Esophagus muscularis mucosa (tissue), 4 donors: ENCODE measurements around the gene LIMK1.

Source experiments
- EP300 ChIP-seq: sonication (generic); formaldehyde crosslinking; IDR thresholded peaks from one replicate; pipeline ENCODE4 v1.6.1; 2017; ENCODE audit warnings: antibody characterized with exemption
- POLR2AphosphoS5 ChIP-seq, 2 donors: sonication (generic); formaldehyde crosslinking; IDR thresholded peaks; one replicate each; pipeline ENCODE4 v1.6.1; 2017; ENCODE audit warnings: antibody characterized with exemption in 2 of 2
- TF ChIP-seq, protein P1 (sequence below), 3 experiments: fragments of 200-600 bp in 2 of 3; fragments of 450-650 bp in 1 of 3; sonication (generic) in 2 of 3; IDR thresholded peaks; one replicate each; pipeline ENCODE4 v1.5.1; 2017 to 2019; ENCODE audit warnings: antibody characterized with exemption in 3 of 3, mild to moderate bottlenecking in 2 of 3, moderate library complexity in 1 of 3

DNA sequence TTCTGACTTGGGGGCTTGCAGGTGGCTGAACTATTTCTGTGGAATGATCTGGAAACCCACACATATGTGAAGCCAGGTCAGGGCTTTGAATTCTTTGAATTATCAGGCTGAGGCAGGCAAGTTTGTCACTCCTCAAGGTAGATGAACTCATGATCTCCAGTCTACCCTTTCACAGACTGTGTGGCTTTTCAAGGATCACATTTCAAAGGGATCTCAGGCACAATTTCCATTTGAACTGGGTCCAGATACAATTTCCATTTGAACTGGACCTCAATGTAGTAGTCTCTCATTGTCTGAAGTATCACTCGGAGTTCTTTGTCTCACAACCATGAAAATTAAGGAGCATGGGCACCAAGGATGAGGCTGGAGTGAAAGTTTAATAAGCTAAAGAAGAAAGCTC, 64.9 kb downstream of the LIMK1 start:
- TF ChIP-seq, protein P1, sequence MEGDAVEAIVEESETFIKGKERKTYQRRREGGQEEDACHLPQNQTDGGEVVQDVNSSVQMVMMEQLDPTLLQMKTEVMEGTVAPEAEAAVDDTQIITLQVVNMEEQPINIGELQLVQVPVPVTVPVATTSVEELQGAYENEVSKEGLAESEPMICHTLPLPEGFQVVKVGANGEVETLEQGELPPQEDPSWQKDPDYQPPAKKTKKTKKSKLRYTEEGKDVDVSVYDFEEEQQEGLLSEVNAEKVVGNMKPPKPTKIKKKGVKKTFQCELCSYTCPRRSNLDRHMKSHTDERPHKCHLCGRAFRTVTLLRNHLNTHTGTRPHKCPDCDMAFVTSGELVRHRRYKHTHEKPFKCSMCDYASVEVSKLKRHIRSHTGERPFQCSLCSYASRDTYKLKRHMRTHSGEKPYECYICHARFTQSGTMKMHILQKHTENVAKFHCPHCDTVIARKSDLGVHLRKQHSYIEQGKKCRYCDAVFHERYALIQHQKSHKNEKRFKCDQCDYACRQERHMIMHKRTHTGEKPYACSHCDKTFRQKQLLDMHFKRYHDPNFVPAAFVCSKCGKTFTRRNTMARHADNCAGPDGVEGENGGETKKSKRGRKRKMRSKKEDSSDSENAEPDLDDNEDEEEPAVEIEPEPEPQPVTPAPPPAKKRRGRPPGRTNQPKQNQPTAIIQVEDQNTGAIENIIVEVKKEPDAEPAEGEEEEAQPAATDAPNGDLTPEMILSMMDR (IDR thresholded peaks at IDR 0.05), result no peak
- TF ChIP-seq POLR2AphosphoS5 (IDR thresholded peaks at IDR 0.05) (no peak), EP300 (no peak)
